Peyer's patch (tissue), 4 donors: Measurements from ENCODE around the gene LCMT2. TPM values are rescaled to one million over a fixed set of nuclear protein-coding genes. Genes with fewer than 3 reads are reported as not detected.

Experiments used
- DNase-seq, 3 donors: peaks; one replicate each; pipeline ENCODE4 v3.0.0-alpha.2; 2017 to 2019
- H3K27ac ChIP-seq, 4 donors: fragments of 200-600 bp; sonication (generic); one replicate each; pipeline ENCODE4 v1.5.1; 2016 to 2019
- H3K27me3 ChIP-seq, 2 donors: fragments of 200-600 bp; sonication (generic); one replicate each; pipeline ENCODE4 v1.5.1; 2019
- H3K36me3 ChIP-seq, 3 donors: fragments of 200-600 bp; sonication (generic); one replicate each; pipeline ENCODE4 v1.5.1; 2016 to 2019
- H3K4me1 ChIP-seq, 4 donors: fragments of 200-600 bp; sonication (generic); one replicate each; pipeline ENCODE4 v1.5.1; 2016 to 2019
- H3K4me3 ChIP-seq, 4 donors: fragments of 200-600 bp; sonication (generic); 1 replicate in 3 of 4; 2 replicates in 1 of 4; pipeline ENCODE4 v1.5.1; 2016 to 2019; ENCODE audit warnings: mild to moderate bottlenecking in 1 of 4
- H3K9me3 ChIP-seq, 4 donors: fragments of 200-600 bp; sonication (generic); one replicate each; pipeline ENCODE4 v1.5.1; 2016 to 2019; ENCODE audit warnings: mild to moderate bottlenecking in 1 of 4
- POLR2A ChIP-seq, 2 donors: fragments of 450-650 bp; IDR thresholded peaks; one replicate each; pipeline ENCODE4 v1.5.1; 2017; ENCODE audit warnings: antibody characterized with exemption in 2 of 2, mild to moderate bottlenecking in 2 of 2, moderate library complexity in 2 of 2
- total RNA-seq, 4 donors: library from RNA; depleted of rRNA; stranded (reverse); fragments of >200 nt; gene quantifications; one replicate each; pipeline ENCODE4 v1.1.0, GENCODE V29; 2016
- TF ChIP-seq, protein P1 (sequence below), 6 experiments: fragments of 450-650 bp in 4 of 6; fragments of 200-600 bp in 2 of 6; sonication (generic) in 1 of 6; IDR thresholded peaks; one replicate each; pipeline ENCODE4 v1.5.1; 2017 to 2019; ENCODE audit warnings: antibody characterized with exemption in 6 of 6, mild to moderate bottlenecking in 3 of 6, moderate library complexity in 1 of 6

Gene LCMT2
- total RNA-seq, 4 donors from 2014 or later: 2.8 to 5.1 (median 3.6) TPM

GRCh38 chr15:43370310-43370974 is 40.1 kb upstream of the LCMT2 start:
- H3K36me3 ChIP-seq: peaks cover 0 to 16% (median 0%) of the 10 kb centered on the region in 3 donors
- DNase-seq: peak in 1 of 3 donors; percentile 53

DNA sequence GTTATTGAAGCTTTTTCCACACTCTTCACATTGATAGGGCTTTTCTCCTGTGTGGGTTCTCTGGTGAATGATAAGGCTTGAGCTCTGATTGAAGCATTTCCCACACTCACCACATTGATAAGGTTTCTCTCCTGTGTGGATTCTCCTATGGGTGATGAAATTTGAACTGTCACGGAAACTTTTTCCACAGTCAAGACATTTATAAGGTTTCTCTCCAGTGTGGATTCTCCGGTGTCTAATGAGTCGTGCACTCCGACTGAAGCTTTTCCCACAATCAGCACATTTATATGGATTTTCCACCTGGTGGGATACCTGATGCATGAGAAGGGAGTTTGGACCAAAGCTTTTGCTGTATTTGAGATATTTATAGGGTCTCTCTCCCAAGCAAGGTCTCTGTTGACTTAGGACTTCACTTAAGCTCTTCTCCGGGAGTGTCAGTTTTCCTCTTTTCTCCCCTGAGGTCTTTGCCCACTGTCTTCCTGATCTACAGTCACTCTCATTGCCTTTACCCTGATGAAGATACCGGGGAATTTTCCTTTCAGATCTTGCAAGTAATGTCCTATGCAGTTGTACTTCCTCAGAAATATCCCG is 31.0 kb upstream of the LCMT2 start:
- Histone ChIP-seq H3K4me3 (no peak overlapping the region), H3K4me1 (no peaks in the 10 kb centered on the region), H3K27ac (no peak overlapping the region), H3K9me3 (peaks cover 0 to 35% (median 7%) of the 10 kb centered on the region in 4 donors), H3K27me3 (no peaks in the 10 kb centered on the region), H3K36me3 (peaks cover 0 to 79% (median 0%) of the 10 kb centered on the region in 3 donors)
- TF ChIP-seq POLR2A (IDR thresholded peaks at IDR 0.05): no peak
- TF ChIP-seq, protein P1, sequence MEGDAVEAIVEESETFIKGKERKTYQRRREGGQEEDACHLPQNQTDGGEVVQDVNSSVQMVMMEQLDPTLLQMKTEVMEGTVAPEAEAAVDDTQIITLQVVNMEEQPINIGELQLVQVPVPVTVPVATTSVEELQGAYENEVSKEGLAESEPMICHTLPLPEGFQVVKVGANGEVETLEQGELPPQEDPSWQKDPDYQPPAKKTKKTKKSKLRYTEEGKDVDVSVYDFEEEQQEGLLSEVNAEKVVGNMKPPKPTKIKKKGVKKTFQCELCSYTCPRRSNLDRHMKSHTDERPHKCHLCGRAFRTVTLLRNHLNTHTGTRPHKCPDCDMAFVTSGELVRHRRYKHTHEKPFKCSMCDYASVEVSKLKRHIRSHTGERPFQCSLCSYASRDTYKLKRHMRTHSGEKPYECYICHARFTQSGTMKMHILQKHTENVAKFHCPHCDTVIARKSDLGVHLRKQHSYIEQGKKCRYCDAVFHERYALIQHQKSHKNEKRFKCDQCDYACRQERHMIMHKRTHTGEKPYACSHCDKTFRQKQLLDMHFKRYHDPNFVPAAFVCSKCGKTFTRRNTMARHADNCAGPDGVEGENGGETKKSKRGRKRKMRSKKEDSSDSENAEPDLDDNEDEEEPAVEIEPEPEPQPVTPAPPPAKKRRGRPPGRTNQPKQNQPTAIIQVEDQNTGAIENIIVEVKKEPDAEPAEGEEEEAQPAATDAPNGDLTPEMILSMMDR (IDR thresholded peaks at IDR 0.05): no peak
- no peak for DNase-seq

More at GRCh38 chr15:43370310-43370974, 40.1 kb upstream of the LCMT2 start:
- TF ChIP-seq, protein P1 (IDR thresholded peaks at IDR 0.05): no peak
- no peak for TF ChIP-seq POLR2A (IDR thresholded peaks at IDR 0.05)
- Histone ChIP-seq H3K27ac (peak overlapping the region; percentile 68 to 87 (median 74)), H3K27me3 (no peaks in the 10 kb centered on the region), H3K4me1 (peaks cover 0 to 29% (median 7%) of the 10 kb centered on the region in 4 donors), H3K9me3 (no peaks in the 10 kb centered on the region), H3K4me3 (peak overlapping the region; percentile 76 to 94 (median 88))

- Histone ChIP-seq H3K4me1 (no peaks in the 10 kb centered on the region), H3K27me3 (no peaks in the 10 kb centered on the region), H3K4me3 (no peak overlapping the region), H3K9me3 (peaks cover 0 to 35% (median 7%) of the 10 kb centered on the region in 4 donors), H3K36me3 (peaks cover 0 to 73% (median 0%) of the 10 kb centered on the region in 3 donors), H3K27ac (no peak overlapping the region)
- TF ChIP-seq POLR2A (IDR thresholded peaks at IDR 0.05): no peak
- TF ChIP-seq, protein P1 (IDR thresholded peaks at IDR 0.05): no peak
- DNase-seq: no peak
Measured at GRCh38 chr15:43360821-43361220, 30.4 kb upstream of the LCMT2 start.

GRCh38 chr15:43352693-43353382 is 22.5 kb upstream of the LCMT2 start:
- no peaks in the 10 kb centered on the region for H3K27me3 ChIP-seq
- H3K27ac ChIP-seq: no peak overlapping the region
- peaks cover 0 to 37% (median 0%) of the 10 kb centered on the region in 3 donors for H3K36me3 ChIP-seq
- no peaks in the 10 kb centered on the region for H3K4me1 ChIP-seq
- DNase-seq: no peak
- no peaks in the 10 kb centered on the region for H3K9me3 ChIP-seq
- H3K4me3 ChIP-seq: no peak overlapping the region
- no peak for TF ChIP-seq POLR2A (IDR thresholded peaks at IDR 0.05)
- TF ChIP-seq, protein P1 (IDR thresholded peaks at IDR 0.05): no peak

DNA sequence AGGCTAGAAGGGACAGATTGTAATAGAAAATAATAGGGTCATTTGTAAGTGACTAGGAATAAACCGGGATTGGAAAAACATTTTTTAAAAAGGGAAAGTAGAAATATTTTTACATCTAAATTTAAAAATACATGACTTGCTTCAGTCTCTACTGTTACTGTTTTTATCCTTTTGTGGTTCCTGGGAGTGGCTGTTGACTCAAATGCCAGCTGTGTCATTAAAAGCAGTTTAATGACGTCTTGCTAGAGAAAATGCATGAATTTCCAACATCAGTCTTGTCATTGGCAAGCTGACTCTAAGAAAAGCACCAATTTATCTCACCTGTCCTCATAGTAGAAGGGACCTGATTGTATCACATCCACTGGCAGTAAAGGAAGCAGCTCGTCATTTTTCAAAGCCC is 16.7 kb upstream of the LCMT2 start:
- Histone ChIP-seq H3K36me3 (peaks cover 0 to 30% (median 0%) of the 10 kb centered on the region in 3 donors), H3K27me3 (no peaks in the 10 kb centered on the region), H3K27ac (no peak overlapping the region), H3K4me1 (no peaks in the 10 kb centered on the region), H3K9me3 (no peaks in the 10 kb centered on the region), H3K4me3 (no peak overlapping the region)
- no peak for TF ChIP-seq POLR2A (IDR thresholded peaks at IDR 0.05)
- TF ChIP-seq, protein P1 (IDR thresholded peaks at IDR 0.05): no peak
- DNase-seq: no peak
